Activated CD8-positive, alpha-beta memory T cell treated with anti-CD3 and anti-CD28 coated beads for 4 hours (primary cell): ENCODE results near the gene ULK1.
"Not testable (repeated sequence)": the region's sequence is repeated elsewhere in the genome, so short reads cannot be mapped to it uniquely, and the experiment has no call there.

Experiments
- DNase-seq, 2 donors: peaks; one replicate each; pipeline ENCODE4 v3.0.0-alpha.2; 2020; ENCODE audit warnings: low read depth in 2 of 2

The ULK1 gene

GRCh38 chr12:131862084-131862441 is 32.4 kb upstream of the ULK1 start:
- DNase-seq = no peak

- no peak for DNase-seq
Measured at GRCh38 chr12:131862600-131862993, 31.8 kb upstream of the ULK1 start.

- no peak for DNase-seq
Measured at GRCh38 chr12:131862994-131863710, 31.3 kb upstream of the ULK1 start.

GRCh38 chr12:131863711-131864396 is 30.6 kb upstream of the ULK1 start:
- DNase-seq = no peak

GRCh38 chr12:131864469-131864868 is 30.0 kb upstream of the ULK1 start:
- no peak for DNase-seq

- DNase-seq = no peak
Measured at GRCh38 chr12:131865180-131865875, 29.1 kb upstream of the ULK1 start.

- no peak for DNase-seq
Measured at GRCh38 chr12:131867471-131867870, 27.0 kb upstream of the ULK1 start.

GRCh38 chr12:131867891-131868675 is 26.3 kb upstream of the ULK1 start:
- no peak for DNase-seq

GRCh38 chr12:131869871-131870418 is 24.5 kb upstream of the ULK1 start:
- DNase-seq = no peak

GRCh38 chr12:131871677-131872076 is 22.7 kb upstream of the ULK1 start:
- DNase-seq = no peak

GRCh38 chr12:131872154-131873051 is 22.0 kb upstream of the ULK1 start:
- no peak for DNase-seq

- no peak for DNase-seq
Measured at GRCh38 chr12:131873293-131873692, 21.1 kb upstream of the ULK1 start.

GRCh38 chr12:131874972-131875371 is 19.4 kb upstream of the ULK1 start:
- not testable (repeated sequence) for DNase-seq

GRCh38 chr12:131877216-131877615 is 17.2 kb upstream of the ULK1 start:
- not testable (repeated sequence) for DNase-seq

GRCh38 chr12:131878436-131878835 is 16.0 kb upstream of the ULK1 start:
- DNase-seq = not testable (repeated sequence)

- DNase-seq = no peak
Measured at GRCh38 chr12:131882804-131883520, 11.5 kb upstream of the ULK1 start.

- DNase-seq = no peak
Measured at GRCh38 chr12:131883521-131883900, 10.9 kb upstream of the ULK1 start.

- not testable (repeated sequence) for DNase-seq
Measured at GRCh38 chr12:131885076-131885475, 9.3 kb upstream of the ULK1 start.

- no peak for DNase-seq
Measured at GRCh38 chr12:131885543-131886057, 8.8 kb upstream of the ULK1 start.

- DNase-seq = not testable (repeated sequence)
Measured at GRCh38 chr12:131891722-131892121, 2.7 kb upstream of the ULK1 start.
